Stomach (tissue), 4 donors: ENCODE data around the gene STAG3.

ENCODE experiments used
- POLR2A ChIP-seq, 4 donors: fragments of 450-650 bp; IDR thresholded peaks; one replicate each; pipeline ENCODE4 v1.6.1; 2016; ENCODE audit warnings: antibody characterized with exemption in 4 of 4, control low read depth in 2 of 4, mild to moderate bottlenecking in 1 of 4, moderate library complexity in 1 of 4
- POLR2AphosphoS5 ChIP-seq, 3 donors: sonication (generic); formaldehyde crosslinking; IDR thresholded peaks; one replicate each; pipeline ENCODE4 v1.6.1; 2016; ENCODE audit warnings: antibody characterized with exemption in 3 of 3
- TF ChIP-seq, protein P1 (sequence below), 7 experiments: fragments of 450-650 bp in 4 of 7; fragments of 200-600 bp in 3 of 7; sonication (generic) in 3 of 7; IDR thresholded peaks; one replicate each; pipeline ENCODE4 v1.5.1; 2016 to 2019; ENCODE audit warnings: antibody characterized with exemption in 7 of 7, control low read depth in 2 of 7, mild to moderate bottlenecking in 1 of 7

DNA sequence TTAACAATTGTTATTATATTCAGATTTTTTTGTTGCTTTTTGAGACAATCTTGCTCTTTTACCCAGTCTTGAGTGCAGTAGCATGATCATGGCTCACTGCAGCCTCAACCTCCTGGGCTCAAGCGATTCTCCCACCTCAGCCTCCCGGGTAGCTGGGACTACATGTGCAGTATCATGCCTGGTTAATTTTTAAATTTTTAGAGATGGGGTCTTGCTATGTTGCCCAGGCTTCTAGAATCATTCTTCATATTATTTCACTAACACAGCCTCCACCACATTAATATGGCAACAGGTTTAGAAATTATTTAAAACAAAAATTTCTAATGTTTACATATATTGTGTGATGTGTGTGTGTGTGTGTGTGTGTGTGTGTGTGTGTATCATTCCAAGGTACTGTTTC is 30.4 kb upstream of the STAG3 start:
- TF ChIP-seq, protein P1, sequence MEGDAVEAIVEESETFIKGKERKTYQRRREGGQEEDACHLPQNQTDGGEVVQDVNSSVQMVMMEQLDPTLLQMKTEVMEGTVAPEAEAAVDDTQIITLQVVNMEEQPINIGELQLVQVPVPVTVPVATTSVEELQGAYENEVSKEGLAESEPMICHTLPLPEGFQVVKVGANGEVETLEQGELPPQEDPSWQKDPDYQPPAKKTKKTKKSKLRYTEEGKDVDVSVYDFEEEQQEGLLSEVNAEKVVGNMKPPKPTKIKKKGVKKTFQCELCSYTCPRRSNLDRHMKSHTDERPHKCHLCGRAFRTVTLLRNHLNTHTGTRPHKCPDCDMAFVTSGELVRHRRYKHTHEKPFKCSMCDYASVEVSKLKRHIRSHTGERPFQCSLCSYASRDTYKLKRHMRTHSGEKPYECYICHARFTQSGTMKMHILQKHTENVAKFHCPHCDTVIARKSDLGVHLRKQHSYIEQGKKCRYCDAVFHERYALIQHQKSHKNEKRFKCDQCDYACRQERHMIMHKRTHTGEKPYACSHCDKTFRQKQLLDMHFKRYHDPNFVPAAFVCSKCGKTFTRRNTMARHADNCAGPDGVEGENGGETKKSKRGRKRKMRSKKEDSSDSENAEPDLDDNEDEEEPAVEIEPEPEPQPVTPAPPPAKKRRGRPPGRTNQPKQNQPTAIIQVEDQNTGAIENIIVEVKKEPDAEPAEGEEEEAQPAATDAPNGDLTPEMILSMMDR (IDR thresholded peaks at IDR 0.05), result no peak
- TF ChIP-seq POLR2A (IDR thresholded peaks at IDR 0.05), result no peak
- TF ChIP-seq POLR2AphosphoS5 (IDR thresholded peaks at IDR 0.05), result no peak
